RWPE1 (cell line): ENCODE results near the gene GRAP2.

Experiments
- CTCF ChIA-PET: fragments of 350-600 bp; sonication (Branson Sonifier 250); formaldehyde crosslinking; extraction: SDS; loops from one replicate; lab custom pipeline; 2021; lab: Yijun Ruan, JAX
- POLR2A ChIA-PET: fragments of 400-600 bp; formaldehyde crosslinking; extraction: SDS; loops from one replicate; lab custom pipeline; 2020; ENCODE audit warnings: antibody characterized with exemption; ENCODE audit not compliant: low non-redundant PET; lab: Yijun Ruan, JAX
- DNase-seq: peaks from one replicate; pipeline ENCODE4 v3.0.0; 2012; ENCODE audit warnings: low spot score
- H3K27ac ChIP-seq: fragments of 450-650 bp; 2 replicates; pipeline ENCODE4 v1.5.1; 2017
- CTCF ChIP-seq: fragments of 450-650 bp; conservative IDR thresholded peaks from 2 replicates; pipeline ENCODE4 v1.5.1; 2017; ENCODE audit warnings: low read depth, mild to moderate bottlenecking

Gene GRAP2

GRCh38 chr22:39970742-39971141 is 69.9 kb downstream of the GRAP2 start:
- H3K27ac ChIP-seq = no peak overlapping the region
- no peak for DNase-seq
- POLR2A ChIA-PET = interaction anchor here (0.6 kb wide), 1 partner anchor 281 kb away, joined by 3 read pairs; no protein-coding TSS in a partner anchor
- CTCF ChIA-PET = no interaction called here
- TF ChIP-seq CTCF = no peak

GRCh38 chr22:39972641-39973040 is 71.8 kb downstream of the GRAP2 start:
- ChIA-PET POLR2A (no interaction called here), CTCF (no interaction called here)
- no peak for DNase-seq
- TF ChIP-seq CTCF = no peak
- no peak overlapping the region for H3K27ac ChIP-seq

GRCh38 chr22:39973656-39974055 is 72.8 kb downstream of the GRAP2 start:
- POLR2A ChIA-PET = no interaction called here
- CTCF ChIA-PET = no interaction called here
- no peak for DNase-seq
- H3K27ac ChIP-seq = no peak overlapping the region
- TF ChIP-seq CTCF = no peak

GRCh38 chr22:39974065-39974464 is 73.2 kb downstream of the GRAP2 start:
- POLR2A ChIA-PET = no interaction called here
- DNase-seq = no peak
- CTCF ChIA-PET = no interaction called here
- H3K27ac ChIP-seq = no peak overlapping the region
- TF ChIP-seq CTCF = no peak

GRCh38 chr22:39979048-39979447 is 78.2 kb downstream of the GRAP2 start:
- no peak for TF ChIP-seq CTCF
- no peak for DNase-seq
- CTCF ChIA-PET = no interaction called here
- POLR2A ChIA-PET = no interaction called here
- no peak overlapping the region for H3K27ac ChIP-seq

- no peak for DNase-seq
- CTCF ChIA-PET = no interaction called here
- no peak overlapping the region for H3K27ac ChIP-seq
- POLR2A ChIA-PET = no interaction called here
- TF ChIP-seq CTCF = no peak
Observed at GRCh38 chr22:39979458-39979857, 78.6 kb downstream of the GRAP2 start.

- no peak for TF ChIP-seq CTCF
- POLR2A ChIA-PET = no interaction called here
- H3K27ac ChIP-seq = no peak overlapping the region
- CTCF ChIA-PET = no interaction called here
- DNase-seq = no peak
Observed at GRCh38 chr22:39980596-39980995, 79.7 kb downstream of the GRAP2 start.
